ENCODE data around the gene STOX2. TPM values are rescaled to one million over a fixed set of nuclear protein-coding genes. Genes with fewer than 3 reads are reported as not detected.

STOX2 gene
- total and polyA plus RNA-seq, 10 of the 15 experiments (the other 5 are each of a cell fraction or from before 2014, with no cell fraction given): 0.01 to 1.2 (median 0.18) TPM; not detected in 4

DNA sequence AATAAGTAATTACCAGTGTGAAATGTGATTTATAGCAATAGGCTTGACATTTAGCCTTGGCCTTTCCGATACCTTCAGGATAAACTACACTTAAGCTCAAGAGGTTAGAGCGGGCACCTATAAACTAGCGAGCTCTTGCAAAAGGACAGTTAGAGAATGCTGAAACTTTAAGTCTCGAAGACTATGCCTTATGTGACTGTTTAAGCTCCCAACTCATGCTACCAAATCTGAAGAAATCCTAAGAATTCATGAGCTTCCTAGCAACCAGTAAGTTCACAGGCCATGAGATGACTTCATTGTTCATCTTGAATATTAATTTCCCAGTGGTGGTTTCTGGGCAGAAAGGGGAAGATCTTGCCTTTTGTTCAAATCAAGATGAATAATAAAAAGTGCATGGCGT lies 4.7 kb downstream of the STOX2 start (continued):
- TF ChIP-seq ZBTB40 (IDR thresholded peaks at IDR 0.05; ENCODE audit: borderline replicate concordance) (no peak), NRF1 (conservative IDR thresholded peaks at IDR 0.05; ENCODE audit: low read depth, low read length) (no peak)

DNA sequence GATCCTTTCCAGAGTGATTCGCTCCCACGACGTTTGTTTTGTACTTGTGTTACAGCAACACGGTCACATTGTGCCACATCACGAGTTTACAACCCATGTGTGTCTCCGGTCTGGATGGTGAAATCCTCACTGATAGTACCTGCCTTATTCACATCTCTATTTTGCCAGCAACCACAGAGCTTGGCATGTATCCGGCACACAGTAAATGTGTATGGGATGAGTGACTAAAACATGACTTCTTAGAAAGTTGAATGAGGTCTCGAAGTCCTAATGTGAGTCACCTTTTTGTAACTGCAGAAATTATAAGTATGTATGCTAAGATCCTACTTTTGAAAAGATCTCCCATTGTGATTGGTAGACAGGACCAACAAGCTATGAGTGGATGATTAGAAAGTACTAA lies 7.5 kb downstream of the STOX2 start:
- no peak overlapping the region for H3K4me2 ChIP-seq (ENCODE audit: control insufficient read depth, insufficient read depth)
- H3K27ac ChIP-seq (ENCODE audit: control insufficient read depth, insufficient read depth): no peak overlapping the region
- intact Hi-C loops (cut with micrococcal nuclease; ENCODE audit: unreplicated experiment) (no loop called here), in situ Hi-C loops (cut with MboI) (no loop called here)
- peaks cover 0 to 3% of the 10 kb centered on the region in 2 experiments; a peak in 1 of 4 replicates for H3K27me3 ChIP-seq (replicated peaks in 1 of 2; ENCODE audit: control insufficient read depth in 2 of 2, insufficient read depth in 2 of 2, low read length in 1 of 2)
- no peaks in the 10 kb centered on the region for H3K4me1 ChIP-seq (ENCODE audit: control insufficient read depth, insufficient read depth, low read length)
- CTCF ChIA-PET: no interaction called here
- no peak for ATAC-seq
- no peaks in the 10 kb centered on the region for H4K20me1 ChIP-seq (ENCODE audit: control insufficient read depth, insufficient read depth)
- no peaks in the 10 kb centered on the region for H3K9me3 ChIP-seq (replicated peaks; ENCODE audit: control insufficient read depth, insufficient read depth, low read length)
- no peak for DNase-seq (ENCODE audit: low read depth, low spot score)
- no peak overlapping the region for H3K4me3 ChIP-seq
- no peak overlapping the region for H3K9ac ChIP-seq (ENCODE audit: control insufficient read depth, insufficient read depth, low read length)
- POLR2A ChIA-PET: no interaction called here
- 36% methylated on average over 8 of the region's 8 CpGs for WGBS (ENCODE audit: insufficient coverage, insufficient replicate concordance, low lambda C conversion rate, missing lambda C conversion rate)
- H3K79me2 ChIP-seq (ENCODE audit: control insufficient read depth, insufficient read depth, low read length): no peaks in the 10 kb centered on the region
- H2AFZ ChIP-seq (ENCODE audit: control insufficient read depth, low read depth, low read length): no peak overlapping the region
- no peaks in the 10 kb centered on the region for H3K36me3 ChIP-seq (ENCODE audit: control insufficient read depth in 2 of 2, insufficient read depth in 2 of 2, low read length in 1 of 2)
- RAD21 ChIA-PET (ENCODE audit: unreplicated experiment): no interaction called here
- no TSS peak for BruUV-seq (replicated peaks)
- FAIRE-seq: no peak
- SMC1A ChIA-PET (ENCODE audit: uncharacterized antibody, unreplicated experiment): no interaction called here
- TF ChIP-seq TCF7 (IDR thresholded peaks at IDR 0.05; ENCODE audit: borderline replicate concordance) (no peak), BCL11A (IDR thresholded peaks at IDR 0.05; ENCODE audit: low read depth, low read length) (no peak), MXI1 (IDR thresholded peaks at IDR 0.05; ENCODE audit: low read depth, low read length) (no peak), POLR2AphosphoS2 (IDR thresholded peaks at IDR 0.05; ENCODE audit: low read depth, low read length) (no peak), BMI1 (IDR thresholded peaks at IDR 0.05; ENCODE audit: borderline replicate concordance) (no peak), EED (IDR thresholded peaks at IDR 0.05; ENCODE audit: low read depth) (no peak), RUNX3 (IDR thresholded peaks at IDR 0.05; ENCODE audit: low read length) (no peak), CTCF (IDR thresholded peaks at IDR 0.05 in 2 of 3, conservative IDR thresholded peaks at IDR 0.05 in 1 of 3; ENCODE audit: control insufficient read depth in 2 of 3, extremely low read depth in 1 of 3, insufficient read depth in 1 of 3, low read depth in 3 of 3, low read length in 3 of 3) (no peak), FOXM1 (IDR thresholded peaks at IDR 0.05; ENCODE audit: low read depth, low read length) (no peak), ZZZ3 (IDR thresholded peaks at IDR 0.05; ENCODE audit: control insufficient read depth, insufficient read length, low read depth) (no peak), IRF3 (IDR thresholded peaks at IDR 0.05) (no peak), ZNF622 (IDR thresholded peaks at IDR 0.05) (no peak), NR2C2 (IDR thresholded peaks at IDR 0.05; ENCODE audit: borderline replicate concordance, control insufficient read depth, insufficient read length, low read depth) (no peak)
- TF ChIP-seq, protein P1, sequence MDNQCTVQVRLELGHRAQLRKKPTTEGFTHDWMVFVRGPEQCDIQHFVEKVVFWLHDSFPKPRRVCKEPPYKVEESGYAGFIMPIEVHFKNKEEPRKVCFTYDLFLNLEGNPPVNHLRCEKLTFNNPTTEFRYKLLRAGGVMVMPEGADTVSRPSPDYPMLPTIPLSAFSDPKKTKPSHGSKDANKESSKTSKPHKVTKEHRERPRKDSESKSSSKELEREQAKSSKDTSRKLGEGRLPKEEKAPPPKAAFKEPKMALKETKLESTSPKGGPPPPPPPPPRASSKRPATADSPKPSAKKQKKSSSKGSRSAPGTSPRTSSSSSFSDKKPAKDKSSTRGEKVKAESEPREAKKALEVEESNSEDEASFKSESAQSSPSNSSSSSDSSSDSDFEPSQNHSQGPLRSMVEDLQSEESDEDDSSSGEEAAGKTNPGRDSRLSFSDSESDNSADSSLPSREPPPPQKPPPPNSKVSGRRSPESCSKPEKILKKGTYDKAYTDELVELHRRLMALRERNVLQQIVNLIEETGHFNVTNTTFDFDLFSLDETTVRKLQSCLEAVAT (IDR thresholded peaks at IDR 0.05): no peak

All from GM12878 (cell line).